CD14-positive monocyte (primary cell): Measurements from ENCODE around the gene BSND. TPM values are rescaled to one million over a fixed set of nuclear protein-coding genes. Genes with fewer than 3 reads are reported as not detected.

Experiments
- DNase-seq, 3 donors: peaks; one replicate each; pipeline ENCODE4 v3.0.0-alpha.2; 2011 to 2022
- H2AFZ ChIP-seq: 2 replicates; pipeline ENCODE4 v1.6.0; 2012; ENCODE audit warnings: mild to moderate bottlenecking, low read depth, low read length, inconsistent platforms; ENCODE audit not compliant: insufficient read depth, poor library complexity, severe bottlenecking
- H3K27ac ChIP-seq, 2 donors: 1 replicate in 1 of 2; 2 replicates in 1 of 2; pipeline ENCODE4 v1.5.1; 2012 to 2013; ENCODE audit warnings: low read length in 2 of 2, control low read depth in 1 of 2, inconsistent platforms in 1 of 2, low read depth in 1 of 2, mild to moderate bottlenecking in 1 of 2
- H3K27me3 ChIP-seq, 2 donors: one replicate each; pipeline versions ENCODE4 v1.6.0 to v1.6.1; 2011 to 2013; ENCODE audit warnings: low read length in 2 of 2; ENCODE audit not compliant: control insufficient read depth in 2 of 2, insufficient read depth in 2 of 2
- H3K36me3 ChIP-seq, 2 donors: replicated peaks in 1 of 2; 1 replicate in 1 of 2; 2 replicates in 1 of 2; pipeline versions ENCODE4 v1.5.1 to v1.6.1; 2012 to 2013; ENCODE audit warnings: low read length in 2 of 2, control low read depth in 1 of 2, inconsistent platforms in 1 of 2, mild to moderate bottlenecking in 1 of 2; ENCODE audit not compliant: insufficient read depth in 2 of 2, control insufficient read depth in 1 of 2
- H3K4me1 ChIP-seq, 2 donors: 1 replicate in 1 of 2; 2 replicates in 1 of 2; pipeline versions ENCODE4 v1.5.1 to v1.6.1; 2012 to 2013; ENCODE audit warnings: low read length in 2 of 2, control low read depth in 1 of 2, inconsistent platforms in 1 of 2, mild to moderate bottlenecking in 1 of 2, moderate library complexity in 1 of 2; ENCODE audit not compliant: insufficient read depth in 2 of 2, control insufficient read depth in 1 of 2
- H3K4me2 ChIP-seq: replicated peaks from 2 replicates; pipeline ENCODE3; 2012; ENCODE audit warnings: low read length, moderate library complexity, mild to moderate bottlenecking; ENCODE audit not compliant: poor library complexity, severe bottlenecking; ENCODE audit errors: extremely low read depth
- H3K4me3 ChIP-seq, 3 experiments: fragments of 200-600 bp in 1 of 3; sonication (generic) in 1 of 3; replicated peaks in 1 of 3; 1 replicate in 2 of 3; 2 replicates in 1 of 3; pipeline ENCODE4 v1.5.1; 2011 to 2013; ENCODE audit warnings: low read length in 3 of 3, mild to moderate bottlenecking in 3 of 3, control low read depth in 2 of 3, low read depth in 2 of 3, inconsistent platforms in 1 of 3, moderate library complexity in 1 of 3
- H3K79me2 ChIP-seq: 2 replicates; pipeline ENCODE4 v1.6.0; 2012; ENCODE audit warnings: mild to moderate bottlenecking, control low read depth, inconsistent platforms, low read length, moderate library complexity; ENCODE audit not compliant: insufficient read depth
- H3K9ac ChIP-seq: 2 replicates; pipeline ENCODE4 v1.6.0; 2017; ENCODE audit warnings: low read length, mild to moderate bottlenecking; ENCODE audit not compliant: insufficient read depth, poor library complexity, severe bottlenecking
- H3K9me3 ChIP-seq, 2 donors: replicated peaks in 1 of 2; 1 replicate in 1 of 2; 2 replicates in 1 of 2; pipeline versions ENCODE4 v1.5.1 to v1.6.1; 2012 to 2013; ENCODE audit warnings: low read length in 2 of 2, control low read depth in 1 of 2; ENCODE audit not compliant: control insufficient read depth in 1 of 2, insufficient read depth in 1 of 2
- H4K20me1 ChIP-seq: 2 replicates; pipeline ENCODE4 v1.6.0; 2012; ENCODE audit warnings: mild to moderate bottlenecking, low read length, control low read depth, moderate library complexity; ENCODE audit not compliant: insufficient read depth
- H3K27ac Mint-ChIP-seq, 7 donors: one replicate each; pipeline ENCODE4 v1.8.0; 2020; ENCODE audit warnings: mild to moderate bottlenecking in 7 of 7, mixed read lengths in 7 of 7, moderate library complexity in 6 of 7, inconsistent platforms in 2 of 7
- H3K27me3 Mint-ChIP-seq, 3 donors: one replicate each; pipeline ENCODE4 v1.8.0; 2021 to 2022; ENCODE audit warnings: low read depth in 3 of 3, mild to moderate bottlenecking in 3 of 3, mixed read lengths in 3 of 3, moderate library complexity in 3 of 3, inconsistent platforms in 1 of 3
- H3K36me3 Mint-ChIP-seq, 2 donors: one replicate each; pipeline ENCODE4 v1.8.0; 2020; ENCODE audit warnings: mixed read lengths in 2 of 2, inconsistent platforms in 1 of 2, mild to moderate bottlenecking in 1 of 2
- H3K4me1 Mint-ChIP-seq: one replicate; pipeline ENCODE4 v1.8.0; 2020; ENCODE audit warnings: mild to moderate bottlenecking, mixed read lengths
- H3K4me3 Mint-ChIP-seq, 2 donors: one replicate each; pipeline ENCODE4 v1.8.0; 2020; ENCODE audit warnings: mild to moderate bottlenecking in 2 of 2, mixed read lengths in 2 of 2, moderate library complexity in 1 of 2
- H3K9me3 Mint-ChIP-seq, 7 donors: one replicate each; pipeline ENCODE4 v1.8.0; 2020 to 2022; ENCODE audit warnings: mixed read lengths in 7 of 7, mild to moderate bottlenecking in 6 of 7, moderate library complexity in 6 of 7, inconsistent platforms in 2 of 7
- CTCF ChIP-seq: fragments of 200-600 bp; IDR thresholded peaks from one replicate; pipeline ENCODE4 v1.8.0; 2022; ENCODE audit warnings: antibody characterized with exemption, mild to moderate bottlenecking
- WGBS: methylation state at CpG from one replicate; pipeline ENCODE4 v1.1.5; 2013; ENCODE audit warnings: missing lambda C conversion rate; ENCODE audit not compliant: insufficient coverage; 5-methylcytosine and 5-hydroxymethylcytosine counted together
- intact Hi-C, 2 donors: fragments of 100-400 bp; cut with micrococcal nuclease; formaldehyde crosslinking; loops; one replicate each; pipeline versions ENCODE4 v1.15.0 to v1.15.1; 2023
- polyA plus RNA-seq, 3 donors: library from polyadenylated mRNA; depleted of rRNA in 1 of 3; unstranded in 2 of 3; stranded (reverse) in 1 of 3; fragments of 300-500 nt in 2 of 3; fragments of >200 nt in 1 of 3; fragmentation: Illumina TruSeq in 2 of 3; gene quantifications; 1 replicate in 2 of 3; 2 replicates in 1 of 3; pipeline ENCODE4 v1.2.3, GENCODE V29; 2012 to 2021

BSND gene
- polyA plus RNA-seq, 3 donors = not detected

GRCh38 chr1:55043011-55043410, 44.3 kb downstream of the BSND start:
- Histone ChIP-seq H3K27me3 (peaks cover 26 to 37% of the 10 kb centered on the region in 2 donors), H3K9me3 (peaks cover 0 to 11% of the 10 kb centered on the region in 2 donors), H2AFZ (no peak overlapping the region), H3K27ac (no peak overlapping the region), H3K4me2 (no peak overlapping the region), H3K9ac (no peak overlapping the region), H3K36me3 (no peaks in the 10 kb centered on the region), H3K79me2 (no peaks in the 10 kb centered on the region), H4K20me1 (no peaks in the 10 kb centered on the region), H3K4me1 (peaks cover 0 to 9% of the 10 kb centered on the region in 2 donors), H3K4me3 (no peak overlapping the region)
- H3K27ac Mint-ChIP-seq = no peak overlapping the region
- peaks cover 0 to 10% (median 2%) of the 10 kb centered on the region in 7 donors for H3K9me3 Mint-ChIP-seq
- intact Hi-C loops = no loop called here
- no peak overlapping the region for H3K4me3 Mint-ChIP-seq
- no peak for TF ChIP-seq CTCF
- DNase-seq = no peak
- WGBS = 89% methylated on average over 1 of the region's 2 CpGs
- H3K36me3 Mint-ChIP-seq = no peaks in the 10 kb centered on the region
- H3K4me1 Mint-ChIP-seq = peaks cover 14% of the 10 kb centered on the region
- peaks cover 47 to 63% (median 48%) of the 10 kb centered on the region in 3 donors for H3K27me3 Mint-ChIP-seq

GRCh38 chr1:55043726-55044125, 45.0 kb downstream of the BSND start:
- H4K20me1 ChIP-seq = no peaks in the 10 kb centered on the region
- no peak overlapping the region for H3K27ac Mint-ChIP-seq
- intact Hi-C loops = no loop called here
- peaks cover 0 to 9% of the 10 kb centered on the region in 2 donors for H3K4me1 ChIP-seq
- no peak overlapping the region for H3K4me2 ChIP-seq
- H3K27ac ChIP-seq = no peak overlapping the region
- no peak for TF ChIP-seq CTCF
- peaks cover 13% of the 10 kb centered on the region for H3K4me1 Mint-ChIP-seq
- peaks cover 0 to 11% of the 10 kb centered on the region in 2 donors for H3K9me3 ChIP-seq
- peaks cover 0 to 9% (median 2%) of the 10 kb centered on the region in 7 donors for H3K9me3 Mint-ChIP-seq
- H3K79me2 ChIP-seq = no peaks in the 10 kb centered on the region
- no peak overlapping the region for H3K4me3 Mint-ChIP-seq
- 98% methylated on average over 9 of the region's 9 CpGs for WGBS
- H3K36me3 Mint-ChIP-seq = no peaks in the 10 kb centered on the region
- no peak overlapping the region for H2AFZ ChIP-seq
- no peaks in the 10 kb centered on the region for H3K36me3 ChIP-seq
- no peak overlapping the region for H3K9ac ChIP-seq
- no peak for DNase-seq
- H3K4me3 ChIP-seq = no peak overlapping the region
- peaks cover 40 to 56% (median 41%) of the 10 kb centered on the region in 3 donors for H3K27me3 Mint-ChIP-seq
- peaks cover 19 to 30% of the 10 kb centered on the region in 2 donors for H3K27me3 ChIP-seq
